ENCODE measurements around the gene RUFY3. TPM values are rescaled to one million over a fixed set of nuclear protein-coding genes. Genes with fewer than 3 reads are reported as not detected.

RUFY3 gene
- total RNA-seq, 1 donor from 2014 or later: 35.6 TPM

- H3K4me3 ChIP-seq (ENCODE audit: low read depth, low read length): no peak overlapping the region
- no peaks in the 10 kb centered on the region for H3K36me3 ChIP-seq (ENCODE audit: control insufficient read depth, insufficient read depth, low read length)
- no peak for DNase-seq (ENCODE audit: low read depth)
- H3K27me3 ChIP-seq (ENCODE audit: control insufficient read depth, insufficient read depth, low read length): no peaks in the 10 kb centered on the region
- TF ChIP-seq CTCF (IDR thresholded peaks at IDR 0.05; ENCODE audit: insufficient read depth, low read length, poor library complexity, severe bottlenecking): no peak
These were observed 7.5 kb upstream of the RUFY3 start for GRCh38 chr4:70714079-70714887.

DNA sequence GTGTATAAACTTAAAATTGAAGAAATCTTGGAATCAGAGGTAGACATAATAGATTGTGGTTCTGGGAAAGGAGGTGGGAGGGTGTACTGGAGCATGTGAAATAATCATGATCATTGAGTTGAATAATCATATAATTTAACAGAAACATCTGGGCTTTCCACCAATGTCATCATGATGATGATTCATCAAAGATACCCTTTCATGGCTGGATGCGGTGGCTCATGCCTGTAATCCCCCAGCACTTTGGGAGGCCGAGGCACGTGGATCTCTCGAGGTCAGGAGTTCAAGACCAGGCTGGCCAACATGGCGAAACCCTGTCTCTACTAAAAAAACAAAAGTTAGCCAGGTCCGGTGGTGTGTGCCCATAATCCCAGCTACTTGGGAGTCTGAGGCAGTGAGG lies 6.7 kb upstream of the RUFY3 start:
- Histone ChIP-seq H3K4me3 (ENCODE audit: low read depth, low read length) (no peak overlapping the region), H3K36me3 (ENCODE audit: control insufficient read depth, insufficient read depth, low read length) (no peaks in the 10 kb centered on the region), H3K27me3 (ENCODE audit: control insufficient read depth, insufficient read depth, low read length) (no peaks in the 10 kb centered on the region)
- TF ChIP-seq CTCF (IDR thresholded peaks at IDR 0.05; ENCODE audit: insufficient read depth, low read length, poor library complexity, severe bottlenecking): no peak
- no peak for DNase-seq (ENCODE audit: low read depth)

DNA sequence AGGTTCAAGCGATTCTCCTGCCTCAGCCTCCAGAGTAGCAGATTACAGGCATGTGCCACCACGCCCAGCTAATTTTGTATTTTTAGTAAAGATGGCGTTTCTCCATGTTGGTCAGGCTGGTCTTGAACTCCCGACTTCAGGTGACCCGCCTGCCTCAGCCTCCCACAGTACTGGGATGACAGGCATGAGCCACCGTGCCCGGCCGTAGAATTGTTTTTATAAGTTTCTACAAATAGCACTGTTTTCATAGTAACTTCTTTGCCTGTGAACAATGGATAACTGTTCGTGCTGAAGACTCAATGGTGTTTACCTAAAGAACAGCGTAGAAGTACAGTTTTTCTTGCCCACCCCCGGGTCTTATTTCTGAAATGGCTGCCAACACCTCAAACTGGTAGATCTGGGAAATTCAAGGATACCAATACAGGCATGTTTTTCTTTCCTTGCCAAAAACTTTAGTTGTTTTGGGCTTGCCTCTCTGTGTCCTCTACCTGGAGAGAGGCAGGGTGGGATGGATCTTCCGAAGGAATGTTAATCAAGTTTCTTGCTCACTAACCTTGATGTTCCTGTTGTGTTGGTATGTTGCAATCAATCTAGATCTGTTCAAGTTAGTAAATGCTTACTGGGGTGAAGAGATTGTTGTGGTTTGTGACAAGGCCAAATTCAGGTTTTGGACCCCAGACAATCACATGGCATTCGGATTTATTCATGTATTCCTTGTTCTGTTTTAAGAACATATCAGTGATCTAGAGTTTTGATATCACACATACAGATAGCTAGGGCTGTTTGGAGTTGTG lies 2.8 kb upstream of the RUFY3 start:
- Histone ChIP-seq H3K36me3 (ENCODE audit: control insufficient read depth, insufficient read depth, low read length) (no peaks in the 10 kb centered on the region), H3K27me3 (ENCODE audit: control insufficient read depth, insufficient read depth, low read length) (no peaks in the 10 kb centered on the region), H3K4me3 (ENCODE audit: low read depth, low read length) (no peak overlapping the region)
- TF ChIP-seq CTCF (IDR thresholded peaks at IDR 0.05; ENCODE audit: insufficient read depth, low read length, poor library complexity, severe bottlenecking): no peak
- DNase-seq (ENCODE audit: low read depth): no peak

DNA sequence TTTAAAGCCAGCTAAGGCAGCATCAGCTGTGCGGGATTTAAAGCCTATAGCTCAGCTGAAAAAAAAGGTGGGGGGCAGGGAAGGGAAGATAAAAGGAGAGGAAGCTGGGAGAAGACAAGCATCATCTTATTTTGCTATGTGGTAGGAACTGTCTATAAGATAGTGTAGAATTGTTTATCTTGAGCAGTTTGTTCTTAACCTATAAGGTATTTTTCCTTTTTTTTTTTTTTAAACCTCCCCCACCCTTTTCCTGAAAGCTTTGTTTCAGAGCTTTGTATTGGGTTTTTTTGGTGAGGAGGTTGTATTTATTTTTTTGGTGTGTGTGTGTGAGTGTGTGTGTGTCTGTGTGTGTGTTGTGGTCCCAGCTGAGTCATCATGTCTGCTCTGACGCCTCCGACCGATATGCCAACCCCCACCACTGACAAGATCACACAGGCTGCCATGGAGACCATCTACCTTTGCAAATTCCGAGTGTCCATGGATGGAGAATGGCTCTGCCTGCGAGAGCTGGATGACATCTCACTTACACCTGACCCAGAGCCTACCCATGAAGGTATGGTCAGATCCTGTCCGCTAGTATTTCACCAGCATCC lies 531 bp downstream of the RUFY3 start:
- peak overlapping the region; percentile 38 for H3K4me3 ChIP-seq (ENCODE audit: low read depth, low read length)
- no peaks in the 10 kb centered on the region for H3K36me3 ChIP-seq (ENCODE audit: control insufficient read depth, insufficient read depth, low read length)
- no peak for DNase-seq (ENCODE audit: low read depth)
- TF ChIP-seq CTCF (IDR thresholded peaks at IDR 0.05; ENCODE audit: insufficient read depth, low read length, poor library complexity, severe bottlenecking): no peak
- no peaks in the 10 kb centered on the region for H3K27me3 ChIP-seq (ENCODE audit: control insufficient read depth, insufficient read depth, low read length)

- no peaks in the 10 kb centered on the region for H3K36me3 ChIP-seq (ENCODE audit: control insufficient read depth, insufficient read depth, low read length)
- no peak for TF ChIP-seq CTCF (IDR thresholded peaks at IDR 0.05; ENCODE audit: insufficient read depth, low read length, poor library complexity, severe bottlenecking)
- no peak for DNase-seq (ENCODE audit: low read depth)
- no peaks in the 10 kb centered on the region for H3K27me3 ChIP-seq (ENCODE audit: control insufficient read depth, insufficient read depth, low read length)
- no peak overlapping the region for H3K4me3 ChIP-seq (ENCODE audit: low read depth, low read length)
These were observed 2.7 kb downstream of the RUFY3 start for GRCh38 chr4:70724463-70724862.

Data from kidney epithelial cell (primary cell).